ENCODE results near the gene KIFBP.
"Not testable (repeated sequence)": the region's sequence is repeated elsewhere in the genome, so short reads cannot be mapped to it uniquely, and the experiment has no call there.

KIFBP gene

GRCh38 chr10:68988530-68989316, at the start of gene KIFBP:
Gene KIFBP, plus strand, starts transcription at chr10:68988803. Its CDS starts 30 bp downstream, at chr10:68988833.
- DNase-seq, result peak; percentile 93

GRCh38 chr10:68938884-68939283, 49.7 kb upstream of the KIFBP start:
- DNase-seq, result no peak

GRCh38 chr10:68940917-68941316, 47.7 kb upstream of the KIFBP start:
- not testable (repeated sequence) for DNase-seq

GRCh38 chr10:68950598-68950997, 38.0 kb upstream of the KIFBP start:
- no peak for DNase-seq

- no peak for DNase-seq
These were observed 33.7 kb upstream of the KIFBP start for GRCh38 chr10:68954904-68955303.

GRCh38 chr10:68955355-68955831, 33.2 kb upstream of the KIFBP start:
- DNase-seq, result no peak

- peak; percentile 82 for DNase-seq
These were observed 32.6 kb upstream of the KIFBP start, which contains the start of gene DDX21 for GRCh38 chr10:68955832-68956532. Gene DDX21, plus strand, starts transcription at chr10:68956170. Its CDS starts 56 bp downstream, at chr10:68956226.

GRCh38 chr10:68957284-68957615, 31.4 kb upstream of the KIFBP start:
- DNase-seq, result no peak

- DNase-seq, result no peak
These were observed 30.9 kb upstream of the KIFBP start for GRCh38 chr10:68957654-68958053.

GRCh38 chr10:68959695-68960527, 28.7 kb upstream of the KIFBP start:
- no peak for DNase-seq

GRCh38 chr10:68963151-68963550, 25.5 kb upstream of the KIFBP start:
- no peak for DNase-seq

- DNase-seq, result no peak
These were observed 14.6 kb upstream of the KIFBP start for GRCh38 chr10:68973975-68974374.

- DNase-seq, result not testable (repeated sequence)
These were observed 12.6 kb upstream of the KIFBP start for GRCh38 chr10:68975936-68976473.

- not testable (repeated sequence) for DNase-seq
These were observed 8.9 kb upstream of the KIFBP start for GRCh38 chr10:68979738-68980137.

- DNase-seq, result no peak
These were observed 7.5 kb upstream of the KIFBP start for GRCh38 chr10:68981074-68981473.

- DNase-seq, result no peak
These were observed 6.2 kb upstream of the KIFBP start for GRCh38 chr10:68982389-68982788.

GRCh38 chr10:68987611-68988010, 992 bp upstream of the KIFBP start:
- no peak for DNase-seq

- DNase-seq, result no peak
These were observed 851 bp downstream of the KIFBP start for GRCh38 chr10:68989317-68989990.

GRCh38 chr10:68992636-68993440, 4.2 kb downstream of the KIFBP start:
- no peak for DNase-seq

GRCh38 chr10:68997211-68997610, 8.6 kb downstream of the KIFBP start:
- DNase-seq, result no peak

- no peak for DNase-seq
These were observed 16.2 kb downstream of the KIFBP start for GRCh38 chr10:69004821-69005220.

Measured in NCI-H345 (cell line).